Measurements from ENCODE around the gene SLC46A1.
"Not testable (repeated sequence)": the region's sequence is repeated elsewhere in the genome, so short reads cannot be mapped to it uniquely, and the experiment has no call there.

SLC46A1 gene

GRCh38 chr17:28405632-28406472 lies at the start of gene SLC46A1:
Gene SLC46A1, minus strand, starts transcription at chr17:28406212. Its CDS starts 98 bp downstream, at chr17:28406114.
- peak within 1 kb of the TSS; percentile 80 for H3K4me3 ChIP-seq (ENCODE audit: low read length)
- TF ChIP-seq ZNF274 (IDR thresholded peaks at IDR 0.05; ENCODE audit: low read depth, low read length), result no peak

DNA sequence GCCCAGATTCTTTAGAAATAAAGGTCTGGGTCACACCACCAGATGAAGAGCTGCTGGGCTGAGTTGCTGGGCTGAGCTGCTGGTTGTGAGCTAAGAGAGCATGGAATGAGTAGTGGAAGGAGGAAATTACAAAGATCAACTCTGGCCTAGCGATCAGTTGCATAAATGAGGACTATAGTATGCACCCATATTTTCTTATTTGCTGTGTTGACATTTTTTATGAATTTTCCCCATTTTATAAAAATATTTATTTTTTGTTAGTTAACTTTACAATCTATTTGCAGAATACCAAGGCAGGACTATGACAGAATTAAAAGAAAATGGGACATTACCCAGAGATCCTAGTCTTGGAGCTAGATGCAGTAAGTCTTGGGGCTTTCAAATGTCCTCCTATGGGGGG lies 43.8 kb upstream of the SLC46A1 start:
- no peak overlapping the region for H3K4me3 ChIP-seq (ENCODE audit: low read length)
- TF ChIP-seq ZNF274 (IDR thresholded peaks at IDR 0.05; ENCODE audit: low read depth, low read length), result no peak

DNA sequence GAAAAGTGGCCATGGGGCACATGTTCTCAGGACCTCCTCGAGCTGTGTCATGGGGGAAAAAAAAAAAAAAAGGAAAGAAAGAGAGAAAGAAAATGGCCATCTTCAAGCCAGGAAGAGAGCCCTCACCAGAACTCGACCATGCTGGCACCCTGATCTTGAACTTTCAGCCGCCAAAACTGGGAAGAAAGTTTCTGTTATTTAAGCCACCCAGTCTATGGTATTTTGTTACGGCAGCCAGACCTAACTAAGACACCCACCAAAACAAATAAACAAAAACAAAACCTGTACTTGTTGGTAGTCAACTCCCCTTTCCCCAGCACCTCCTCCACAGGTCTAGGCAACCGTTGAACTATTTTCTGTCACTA lies 41.4 kb upstream of the SLC46A1 start:
- H3K4me3 ChIP-seq (ENCODE audit: low read length), result no peak overlapping the region
- TF ChIP-seq ZNF274 (IDR thresholded peaks at IDR 0.05; ENCODE audit: low read depth, low read length), result no peak

DNA sequence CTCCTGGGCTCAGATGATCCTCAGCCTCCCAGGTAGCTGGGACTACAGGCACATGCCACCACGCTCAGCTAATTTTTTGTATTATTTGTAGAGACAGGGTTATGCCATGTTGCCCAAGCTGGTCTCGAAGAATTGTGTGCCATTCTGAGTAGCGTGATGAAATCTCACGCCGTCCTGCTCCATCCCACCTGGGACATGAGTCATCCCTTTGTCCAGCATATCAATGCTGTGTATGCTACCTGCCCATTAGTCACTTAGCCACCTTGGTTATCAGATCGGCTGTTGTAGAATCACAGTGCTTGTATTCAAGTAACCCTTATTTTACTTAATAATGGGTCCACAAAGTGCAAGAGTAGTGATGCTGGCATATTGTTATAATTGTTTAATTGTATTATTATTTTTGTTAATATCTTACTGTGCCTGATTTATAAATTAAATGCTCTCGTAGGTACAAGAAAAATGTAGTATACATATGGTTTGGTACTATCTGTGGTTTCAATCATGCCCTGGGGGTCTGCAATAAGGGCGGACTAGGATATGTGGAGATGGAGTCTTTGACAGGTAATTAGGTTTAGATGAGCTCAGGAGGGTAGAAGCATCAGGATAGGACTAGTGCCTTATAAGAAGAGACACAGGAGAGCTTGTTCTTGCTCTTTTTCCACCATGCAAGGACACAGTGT lies 40.8 kb upstream of the SLC46A1 start:
- no peak for TF ChIP-seq ZNF274 (IDR thresholded peaks at IDR 0.05; ENCODE audit: low read depth, low read length)

DNA sequence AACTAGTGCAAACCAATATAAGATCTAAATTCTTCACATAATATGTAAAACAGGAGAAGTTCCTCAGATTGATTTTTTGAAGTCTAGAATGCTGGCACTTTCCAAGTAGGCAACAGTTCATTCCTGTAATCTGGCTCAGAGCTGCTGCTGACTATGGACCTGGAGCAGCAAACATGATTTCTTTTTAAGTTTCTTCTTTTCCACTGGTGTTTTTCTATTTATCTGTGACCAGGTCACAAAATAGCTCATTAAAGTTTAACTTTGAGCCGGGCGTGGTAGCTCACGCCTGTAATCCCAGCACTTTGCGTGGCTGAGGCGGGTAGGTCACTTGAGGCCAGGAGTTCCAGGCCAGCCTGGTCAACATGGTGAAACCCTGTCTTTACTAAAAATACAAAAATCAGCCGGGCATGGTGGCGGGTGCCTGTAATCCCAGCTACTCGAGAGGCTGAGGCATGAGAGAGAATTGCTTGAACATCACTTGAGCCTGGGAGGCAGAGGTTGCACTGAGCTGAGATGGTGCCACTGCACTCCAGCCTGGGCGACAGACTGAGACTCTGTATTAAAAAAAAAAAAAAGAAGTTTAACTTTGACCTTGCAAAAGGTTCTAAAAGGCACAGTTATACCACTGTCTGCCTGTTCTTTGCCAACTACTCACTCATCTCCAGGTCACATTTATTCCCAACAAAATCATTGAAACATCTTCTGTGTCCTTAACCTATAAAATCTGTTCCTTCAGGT lies 38.1 kb upstream of the SLC46A1 start:
- H3K4me3 ChIP-seq (ENCODE audit: low read length), result no peak overlapping the region
- no peak for TF ChIP-seq ZNF274 (IDR thresholded peaks at IDR 0.05; ENCODE audit: low read depth, low read length)

More for the DNA sequence above, 40.8 kb upstream of the SLC46A1 start:
- H3K4me3 ChIP-seq (ENCODE audit: low read length), result no peak overlapping the region

DNA sequence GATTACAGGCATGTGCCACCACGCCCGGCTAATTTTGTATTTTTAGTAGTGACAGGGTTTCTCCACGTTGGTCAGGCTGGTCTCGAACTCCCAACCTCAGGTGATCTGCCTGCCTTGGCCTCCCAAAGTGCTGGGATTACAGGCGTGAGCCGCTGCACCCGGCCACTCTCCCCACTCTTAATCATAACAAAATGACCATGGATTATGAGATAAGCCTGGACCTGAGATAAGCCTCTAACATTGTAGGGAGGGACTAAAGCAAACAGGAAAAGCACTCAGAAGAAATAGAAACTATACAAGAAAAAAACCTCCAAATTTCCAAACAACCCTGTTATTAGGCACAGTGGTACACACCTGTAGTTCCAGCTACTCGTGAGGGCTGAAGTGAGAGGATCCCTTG lies 28.3 kb upstream of the SLC46A1 start:
- not testable (repeated sequence) for H3K4me3 ChIP-seq (ENCODE audit: low read length)

- no peak overlapping the region for H3K4me3 ChIP-seq (ENCODE audit: low read length)
- TF ChIP-seq ZNF274 (IDR thresholded peaks at IDR 0.05; ENCODE audit: low read depth, low read length), result no peak
These were observed 27.7 kb upstream of the SLC46A1 start for GRCh38 chr17:28433721-28434120.

DNA sequence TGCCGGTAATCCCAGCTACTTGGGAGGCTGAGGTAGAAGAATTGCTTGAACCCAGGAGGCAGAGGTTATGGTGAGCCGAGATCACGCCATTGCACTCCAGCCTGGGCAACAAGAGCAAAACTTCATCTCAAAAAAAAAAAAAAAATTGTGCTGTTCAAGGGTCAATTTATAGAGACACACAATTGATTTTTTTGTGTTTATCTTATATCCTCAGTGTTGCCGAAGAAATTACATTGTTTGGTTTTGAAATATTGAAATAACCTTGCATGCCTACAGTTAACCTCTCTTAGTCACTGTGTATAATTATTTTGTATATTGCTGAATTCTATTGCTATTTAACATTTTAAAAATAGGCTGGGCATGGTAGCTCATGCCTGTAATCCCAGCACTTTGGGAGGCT lies 22.0 kb upstream of the SLC46A1 start:
- H3K4me3 ChIP-seq (ENCODE audit: low read length), result not testable (repeated sequence)

GRCh38 chr17:28427371-28427770 lies 21.4 kb upstream of the SLC46A1 start:
- no peak overlapping the region for H3K4me3 ChIP-seq (ENCODE audit: low read length)
- no peak for TF ChIP-seq ZNF274 (IDR thresholded peaks at IDR 0.05; ENCODE audit: low read depth, low read length)

GRCh38 chr17:28426081-28426519 lies 20.1 kb upstream of the SLC46A1 start:
- no peak for TF ChIP-seq ZNF274 (IDR thresholded peaks at IDR 0.05; ENCODE audit: low read depth, low read length)
- H3K4me3 ChIP-seq (ENCODE audit: low read length), result no peak overlapping the region

- H3K4me3 ChIP-seq (ENCODE audit: low read length), result no peak overlapping the region
- TF ChIP-seq ZNF274 (IDR thresholded peaks at IDR 0.05; ENCODE audit: low read depth, low read length), result no peak
These were observed 19.2 kb upstream of the SLC46A1 start for GRCh38 chr17:28425206-28425605.

- no peak for TF ChIP-seq ZNF274 (IDR thresholded peaks at IDR 0.05; ENCODE audit: low read depth, low read length)
- H3K4me3 ChIP-seq (ENCODE audit: low read length), result no peak overlapping the region
These were observed 15.8 kb upstream of the SLC46A1 start for GRCh38 chr17:28421787-28422305.

GRCh38 chr17:28416703-28417311 lies 10.8 kb upstream of the SLC46A1 start:
- no peak overlapping the region for H3K4me3 ChIP-seq (ENCODE audit: low read length)
- TF ChIP-seq ZNF274 (IDR thresholded peaks at IDR 0.05; ENCODE audit: low read depth, low read length), result no peak

DNA sequence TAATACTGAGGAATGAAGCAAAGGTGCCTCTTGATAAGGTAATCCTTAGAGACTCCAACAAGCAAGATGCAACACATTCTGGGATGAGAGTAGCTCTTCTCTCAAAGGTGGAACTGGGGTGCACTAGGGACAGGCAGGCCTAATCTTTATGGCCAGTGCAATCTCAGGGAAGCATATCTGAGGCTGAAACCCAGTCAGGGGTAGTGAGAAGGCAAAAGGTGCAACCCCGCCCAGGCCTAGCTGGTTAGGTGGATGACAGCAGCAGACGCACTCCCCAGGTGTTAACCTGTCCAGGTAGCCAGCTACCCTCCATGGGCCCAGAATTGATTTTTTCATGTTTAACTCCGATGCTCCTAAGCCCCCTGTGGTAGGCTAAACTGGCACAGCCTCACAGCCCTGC lies 9.9 kb upstream of the SLC46A1 start:
- no peak for TF ChIP-seq ZNF274 (IDR thresholded peaks at IDR 0.05; ENCODE audit: low read depth, low read length)
- H3K4me3 ChIP-seq (ENCODE audit: low read length), result no peak overlapping the region
